Spleen (tissue), 11 donors: ENCODE results near the gene EPHA5. TPM values are rescaled to one million over a fixed set of nuclear protein-coding genes. Genes with fewer than 3 reads are reported as not detected.

ENCODE experiments used
- DNase-seq: peaks from one replicate; pipeline ENCODE4 v3.0.0-alpha.2; 2020
- H3K27ac ChIP-seq, 8 donors: fragments of 200-600 bp; sonication (generic) in 7 of 8; 1 replicate in 4 of 8; 2 replicates in 4 of 8; pipeline versions ENCODE4 v1.5.0 to v1.8.0; 2016 to 2021; ENCODE audit warnings: inconsistent platforms in 4 of 8, mild to moderate bottlenecking in 4 of 8, moderate library complexity in 1 of 8
- H3K27me3 ChIP-seq, 7 donors: fragments of 200-600 bp; sonication (generic) in 6 of 7; replicated peaks in 1 of 7; 1 replicate in 4 of 7; 2 replicates in 3 of 7; pipeline versions ENCODE4 v1.5.0 to v1.8.0; 2016 to 2021; ENCODE audit warnings: inconsistent platforms in 3 of 7, mild to moderate bottlenecking in 1 of 7
- H3K36me3 ChIP-seq, 6 donors: fragments of 200-600 bp; sonication (generic) in 5 of 6; 1 replicate in 4 of 6; 2 replicates in 2 of 6; pipeline versions ENCODE4 v1.5.0 to v1.8.0; 2016 to 2021; ENCODE audit warnings: inconsistent platforms in 2 of 6
- H3K4me1 ChIP-seq, 6 donors: fragments of 200-600 bp; sonication (generic) in 5 of 6; 1 replicate in 3 of 6; 2 replicates in 3 of 6; pipeline versions ENCODE4 v1.5.0 to v1.8.0; 2016 to 2021; ENCODE audit warnings: inconsistent platforms in 3 of 6
- H3K4me3 ChIP-seq, 8 donors: fragments of 200-600 bp; sonication (generic) in 7 of 8; 1 replicate in 4 of 8; 2 replicates in 4 of 8; pipeline versions ENCODE4 v1.5.0 to v1.8.0; 2016 to 2021; ENCODE audit warnings: inconsistent platforms in 4 of 8, mild to moderate bottlenecking in 4 of 8, moderate library complexity in 2 of 8
- H3K9me3 ChIP-seq, 8 donors: fragments of 200-600 bp; sonication (generic) in 7 of 8; 1 replicate in 4 of 8; 2 replicates in 4 of 8; pipeline versions ENCODE4 v1.5.0 to v1.8.0; 2016 to 2021; ENCODE audit warnings: inconsistent platforms in 4 of 8
- CTCF ChIP-seq, 11 experiments: fragments of 200-600 bp in 7 of 11; fragments of 450-650 bp in 4 of 11; sonication (generic) in 4 of 11; IDR thresholded peaks in 8 of 11; conservative IDR thresholded peaks in 3 of 11; 1 replicate in 7 of 11; 2 replicates in 4 of 11; pipeline versions ENCODE4 v1.4.0 to v1.8.0; 2016 to 2021; ENCODE audit warnings: antibody characterized with exemption in 11 of 11, inconsistent platforms in 4 of 11, mild to moderate bottlenecking in 1 of 11
- POLR2A ChIP-seq, 3 donors: fragments of 450-650 bp; IDR thresholded peaks; one replicate each; pipeline ENCODE4 v1.5.1; 2017; ENCODE audit warnings: antibody characterized with exemption in 3 of 3, mild to moderate bottlenecking in 1 of 3
- POLR2AphosphoS5 ChIP-seq, 3 donors: sonication (generic); formaldehyde crosslinking; IDR thresholded peaks; one replicate each; pipeline ENCODE4 v1.5.1; 2017; ENCODE audit warnings: antibody characterized with exemption in 3 of 3
- WGBS, 5 donors: extraction: QIAGEN DNeasy Blood & Tissue Kit in 3 of 5; methylation state at CpG; one replicate each; pipeline versions ENCODE4 v1.1.5 to v1.1.7; 2013 to 2018; 5-methylcytosine and 5-hydroxymethylcytosine counted together
- intact Hi-C: fragments of 100-400 bp; cut with DNase I; formaldehyde crosslinking; loops from one replicate; pipeline ENCODE4 v1.15.0; 2023; ENCODE audit warnings: low total_unique reads
- polyA plus RNA-seq, 3 donors: library from polyadenylated mRNA; stranded (reverse); fragments of 200-250 nt; gene quantifications; one replicate each; pipeline ENCODE4 v1.2.1, GENCODE V29; 2013
- total RNA-seq, 7 donors: library from RNA; depleted of rRNA in 3 of 7; stranded (reverse); fragments of >200 nt in 3 of 7; fragmentation: NEBNext Ultra II Directional in 4 of 7; extraction: Animal tissue kit (Norgen Biotek cat#: 25700) in 4 of 7; gene quantifications; one replicate each; pipeline versions ENCODE4 v1.1.0 to v1.2.1, GENCODE V29; 2016 to 2021
- donor health status: healthy with polysubstance abuse.
- donor health status: DM: no; HTN: no; CAD: no; lungs with moderate emphysema.
- donor health status: DM: no; HTN: no; CAD: no.
- donor health status: Bipolar disorder and iron deficiency.
- donor health status: healthy.
- donor health status: DM: no; HTN: no; CAD: no.
- donor health status: DM: yes; HTN: yes; CAD: no.

The EPHA5 gene
- total and polyA plus RNA-seq, 10 donors: 0.02 to 0.93 (median 0.42) TPM

GRCh38 chr4:65502131-65502701 lies 168.1 kb downstream of the EPHA5 start:
- peaks cover 0 to 8% (median 3%) of the 10 kb centered on the region in 8 donors for H3K9me3 ChIP-seq
- no peaks in the 10 kb centered on the region for H3K4me1 ChIP-seq
- intact Hi-C loops: no loop called here
- H3K4me3 ChIP-seq: no peak overlapping the region
- no peak overlapping the region for H3K27ac ChIP-seq
- WGBS, 5 donors: 81 to 89% (median 86%) methylated on average over 2 of the region's 2 CpGs
- no peak for TF ChIP-seq POLR2AphosphoS5 (IDR thresholded peaks at IDR 0.05)
- no peak for TF ChIP-seq POLR2A (IDR thresholded peaks at IDR 0.05)
- no peak for TF ChIP-seq CTCF (IDR thresholded peaks at IDR 0.05 in 8 of 11, conservative IDR thresholded peaks at IDR 0.05 in 3 of 11)
- H3K36me3 ChIP-seq: no peaks in the 10 kb centered on the region
- no peak for DNase-seq
- H3K27me3 ChIP-seq: no peaks in the 10 kb centered on the region

DNA sequence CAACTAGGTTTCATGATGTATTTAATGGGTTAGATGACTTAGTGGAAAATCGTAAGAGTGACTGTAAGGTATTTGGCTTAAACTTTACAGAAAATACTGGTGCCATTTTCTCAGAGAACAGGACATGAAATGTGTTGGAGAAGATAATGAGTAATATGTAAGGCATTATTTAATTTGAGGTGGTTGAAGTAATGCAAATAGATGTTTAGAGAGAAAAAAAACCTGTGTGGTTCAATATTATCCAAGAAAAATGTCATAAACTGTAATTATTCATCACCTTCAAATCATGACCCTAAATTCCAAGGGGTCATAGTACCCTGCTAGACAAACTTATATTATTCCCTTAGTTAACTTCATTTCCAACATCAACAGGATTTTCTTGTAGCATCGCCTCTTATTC lies 171.7 kb downstream of the EPHA5 start:
- no peak for DNase-seq
- no peaks in the 10 kb centered on the region for H3K9me3 ChIP-seq
- no peaks in the 10 kb centered on the region for H3K36me3 ChIP-seq
- H3K4me1 ChIP-seq: no peaks in the 10 kb centered on the region
- intact Hi-C loops: no loop called here
- no peak overlapping the region for H3K4me3 ChIP-seq
- 43 to 84% (median 79%) methylated on average over 2 of the region's 2 CpGs for WGBS, 5 donors
- no peak for TF ChIP-seq CTCF (IDR thresholded peaks at IDR 0.05 in 8 of 11, conservative IDR thresholded peaks at IDR 0.05 in 3 of 11)
- TF ChIP-seq POLR2AphosphoS5 (IDR thresholded peaks at IDR 0.05): no peak
- no peak for TF ChIP-seq POLR2A (IDR thresholded peaks at IDR 0.05)
- no peak overlapping the region for H3K27ac ChIP-seq
- H3K27me3 ChIP-seq: no peaks in the 10 kb centered on the region

GRCh38 chr4:65495439-65495838 lies 174.8 kb downstream of the EPHA5 start:
- DNase-seq: no peak
- intact Hi-C loops: no loop called here
- Histone ChIP-seq H3K9me3 (no peaks in the 10 kb centered on the region), H3K27me3 (no peaks in the 10 kb centered on the region), H3K27ac (no peak overlapping the region), H3K4me1 (no peaks in the 10 kb centered on the region), H3K4me3 (no peak overlapping the region), H3K36me3 (no peaks in the 10 kb centered on the region)
- TF ChIP-seq CTCF (IDR thresholded peaks at IDR 0.05 in 8 of 11, conservative IDR thresholded peaks at IDR 0.05 in 3 of 11) (no peak), POLR2AphosphoS5 (IDR thresholded peaks at IDR 0.05) (no peak), POLR2A (IDR thresholded peaks at IDR 0.05) (no peak)
- 79 to 100% (median 94%) methylated on average over 1 of the region's 1 CpG for WGBS, 5 donors

DNA sequence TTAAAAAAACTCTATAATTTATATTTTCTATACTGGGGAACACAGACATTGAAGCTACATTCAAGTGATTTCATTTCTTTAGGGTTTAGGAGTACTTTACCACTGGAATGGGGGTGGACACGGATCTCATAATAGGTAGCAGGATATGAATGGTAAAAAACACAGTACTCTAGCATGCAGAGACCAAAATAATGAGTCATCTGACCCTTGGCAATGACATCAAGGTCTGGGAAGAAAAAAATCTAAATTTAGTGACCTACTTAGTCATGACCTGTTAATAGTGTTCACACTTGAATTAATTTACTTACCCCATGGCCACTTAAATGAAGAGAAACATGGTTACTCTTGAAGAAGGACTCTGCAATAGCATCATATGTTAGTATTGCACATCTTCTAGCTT lies 187.9 kb downstream of the EPHA5 start:
- no peak for TF ChIP-seq POLR2AphosphoS5 (IDR thresholded peaks at IDR 0.05)
- TF ChIP-seq POLR2A (IDR thresholded peaks at IDR 0.05): no peak
- TF ChIP-seq CTCF (IDR thresholded peaks at IDR 0.05 in 8 of 11, conservative IDR thresholded peaks at IDR 0.05 in 3 of 11): no peak
- 41 to 93% (median 55%) methylated on average over 1 of the region's 1 CpG for WGBS, 5 donors

More for the DNA sequence above, 187.9 kb downstream of the EPHA5 start:
- H3K4me3 ChIP-seq: no peak overlapping the region
- H3K4me1 ChIP-seq: no peaks in the 10 kb centered on the region
- intact Hi-C loops: no loop called here
- H3K9me3 ChIP-seq: peaks cover 0 to 4% (median 0%) of the 10 kb centered on the region in 8 donors
- H3K36me3 ChIP-seq: no peaks in the 10 kb centered on the region
- DNase-seq: no peak
- H3K27me3 ChIP-seq: no peaks in the 10 kb centered on the region
- no peak overlapping the region for H3K27ac ChIP-seq
